ENCODE data around the gene KCNC4.

GRCh38 chr1:110163591-110163990, 46.5 kb upstream of the KCNC4 start:
- TF ChIP-seq POLR2A (IDR thresholded peaks at IDR 0.05; ENCODE audit: low read depth) (no peak), POLR2AphosphoS5 (IDR thresholded peaks at IDR 0.05) (no peak)
